GM13976 (cell line): ENCODE results near the gene SP9.

Source experiments
- DNase-seq: peaks from one replicate; pipeline ENCODE4 v3.0.0; 2012; ENCODE audit warnings: low spot score
- CTCF ChIP-seq: IDR thresholded peaks from 2 replicates; pipeline ENCODE4 v1.5.1; 2012; ENCODE audit warnings: borderline replicate concordance, mild to moderate bottlenecking; ENCODE audit not compliant: insufficient read depth; ENCODE audit errors: extremely low read depth, missing control alignments, control extremely low read depth
- in situ Hi-C: fragments of 300-500 bp; cut with MboI; formaldehyde crosslinking; loops from one replicate; pipeline ENCODE4 v1.12.0; 2022; ENCODE audit warnings: low sequenced_read_pairs, mixed read lengths, inconsistent platforms; ENCODE audit not compliant: unreplicated experiment

Gene SP9

GRCh38 chr2:174334781-174335251 is at the start of gene SP9:
Gene SP9, plus strand, starts transcription at chr2:174334954. Its CDS starts 139 bp downstream, at chr2:174335093.
- peak; percentile 75 for DNase-seq
- in situ Hi-C loops: no loop called here
- no peak for TF ChIP-seq CTCF

DNA sequence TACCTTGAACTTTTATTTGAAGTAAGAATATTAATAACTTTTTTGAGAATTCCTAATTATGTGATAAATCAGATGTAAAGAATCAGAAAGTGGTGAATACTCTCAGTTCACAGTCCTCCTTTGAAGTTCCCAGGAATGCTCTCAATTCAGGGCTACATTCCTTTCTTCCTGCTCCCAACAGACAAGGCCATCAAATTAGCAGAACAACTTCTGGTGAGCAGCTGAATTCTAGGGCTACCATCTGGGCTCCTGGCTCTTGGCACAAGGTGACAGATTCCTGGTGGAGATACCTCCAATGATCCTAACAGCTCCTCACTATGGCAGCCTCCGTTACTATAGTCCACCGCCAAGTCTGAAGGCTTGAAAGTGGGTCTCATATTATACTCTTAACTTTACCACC is 48.6 kb upstream of the SP9 start:
- in situ Hi-C loops: no loop called here
- DNase-seq: no peak
- TF ChIP-seq CTCF: no peak

DNA sequence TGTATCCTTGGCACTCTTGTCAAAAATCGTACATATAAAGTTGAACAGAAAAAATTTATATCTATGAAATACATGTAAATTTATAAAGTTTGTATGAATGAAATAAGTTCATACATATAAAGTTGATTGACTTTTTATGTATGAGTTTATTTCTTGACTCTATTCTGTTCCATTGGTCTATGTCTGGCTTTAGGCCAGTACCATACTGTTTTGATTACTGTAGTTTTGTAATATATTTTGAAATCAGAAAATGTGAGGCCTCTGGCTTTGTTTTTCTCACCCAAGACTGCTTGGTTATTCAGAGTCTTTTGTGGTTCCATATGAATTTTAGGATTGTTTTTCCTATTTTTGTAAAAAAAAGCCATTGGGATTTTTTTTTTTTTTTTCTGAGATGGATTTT is 41.8 kb upstream of the SP9 start:
- in situ Hi-C loops: no loop called here
- TF ChIP-seq CTCF: no peak
- DNase-seq: no peak

GRCh38 chr2:174300114-174300513 is 34.6 kb upstream of the SP9 start:
- TF ChIP-seq CTCF: no peak
- no peak for DNase-seq
- in situ Hi-C loops: no loop called here

- TF ChIP-seq CTCF: no peak
- DNase-seq: no peak
- in situ Hi-C loops: no loop called here
These were observed 22.0 kb upstream of the SP9 start for GRCh38 chr2:174312581-174313234.

DNA sequence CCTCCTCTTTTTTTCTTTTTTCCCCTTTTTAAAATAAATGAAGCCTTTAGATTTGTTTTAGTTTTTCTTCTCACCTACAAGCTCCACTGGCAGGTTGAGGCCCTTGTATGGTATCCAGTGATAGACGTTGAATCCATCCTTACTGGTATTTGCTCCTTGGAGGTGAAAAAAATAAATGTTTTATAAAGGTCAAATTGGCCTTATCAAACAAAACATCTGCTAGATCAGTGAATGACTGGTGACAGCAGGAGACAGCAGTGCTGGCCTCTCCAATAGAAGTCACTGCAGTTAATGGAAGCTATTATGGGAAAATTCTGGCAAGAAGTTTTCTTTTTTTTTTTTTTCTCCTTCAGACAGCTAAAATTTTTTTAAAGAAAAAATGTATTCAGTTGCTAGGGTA is 12.6 kb upstream of the SP9 start:
- TF ChIP-seq CTCF: no peak
- in situ Hi-C loops: no loop called here
- no peak for DNase-seq
